PC-3 (cell line): Measurements from ENCODE around the gene CD276.

Source experiments
- CTCF ChIP-seq: fragments of 300-600 bp; sonication (generic); conservative IDR thresholded peaks from 2 replicates; pipeline ENCODE4 v1.5.1; 2017; ENCODE audit warnings: antibody characterized with exemption, low read depth, mild to moderate bottlenecking, low read length
- EZH2phosphoT487 ChIP-seq: fragments of 300-600 bp; sonication (generic); IDR thresholded peaks from 2 replicates; pipeline ENCODE4 v1.6.1; 2018; ENCODE audit warnings: mild to moderate bottlenecking, antibody characterized with exemption, low read length, borderline replicate concordance

GRCh38 chr15:73699249-73700040 lies 15.3 kb downstream of the CD276 start:
- TF ChIP-seq CTCF (no peak), EZH2phosphoT487 (no peak)
